Heart right ventricle (tissue), 16 donors: Measurements from ENCODE around the gene FASN. TPM values are rescaled to one million over a fixed set of nuclear protein-coding genes. Genes with fewer than 3 reads are reported as not detected.
"Not testable (repeated sequence)": the region's sequence is repeated elsewhere in the genome, so short reads cannot be mapped to it uniquely, and the experiment has no call there.

Source experiments
- ATAC-seq, 8 donors: fragments of 200-7000 bp; cut with Tn5 transposase; one replicate each; pipeline ENCODE4 v1.9.1; 2020; ENCODE audit warnings: mild to moderate bottlenecking in 8 of 8, moderate library complexity in 8 of 8, moderate number of reproducible peaks in 1 of 8
- DNase-seq, 2 donors: peaks; one replicate each; pipeline ENCODE4 v3.0.0-alpha.2; 2020
- H3K27ac ChIP-seq, 10 donors: fragments of 200-600 bp; sonication (generic) in 2 of 10; one replicate each; pipeline versions ENCODE4 v1.5.0 to v1.8.0; 2020 to 2022; ENCODE audit warnings: mild to moderate bottlenecking in 3 of 10
- H3K27me3 ChIP-seq, 7 donors: fragments of 200-600 bp; one replicate each; pipeline ENCODE4 v1.8.0; 2021 to 2022; ENCODE audit warnings: mild to moderate bottlenecking in 2 of 7
- H3K36me3 ChIP-seq, 9 donors: fragments of 200-600 bp; sonication (generic) in 1 of 9; one replicate each; pipeline versions ENCODE4 v1.5.0 to v1.8.0; 2020 to 2022; ENCODE audit warnings: mild to moderate bottlenecking in 2 of 9
- H3K4me1 ChIP-seq, 9 donors: fragments of 200-600 bp; sonication (generic) in 1 of 9; one replicate each; pipeline versions ENCODE4 v1.5.0 to v1.8.0; 2020 to 2022; ENCODE audit warnings: mild to moderate bottlenecking in 4 of 9
- H3K4me3 ChIP-seq, 10 donors: fragments of 200-600 bp; sonication (generic) in 2 of 10; one replicate each; pipeline versions ENCODE4 v1.5.0 to v1.8.0; 2020 to 2022; ENCODE audit warnings: mild to moderate bottlenecking in 7 of 10, moderate library complexity in 2 of 10
- H3K9me3 ChIP-seq, 11 donors: fragments of 200-600 bp in 10 of 11; sonication (generic) in 2 of 11; one replicate each; pipeline versions ENCODE4 v1.5.0 to v1.8.0; 2013 to 2022; ENCODE audit warnings: mild to moderate bottlenecking in 2 of 11, control low read depth in 1 of 11, moderate library complexity in 1 of 11
- WGBS, 2 donors: extraction: QIAGEN DNeasy Blood & Tissue Kit; methylation state at CpG; one replicate each; pipeline ENCODE4 v1.1.7; 2013; ENCODE audit warnings: inconsistent platforms in 1 of 2; 5-methylcytosine and 5-hydroxymethylcytosine counted together
- intact Hi-C, 10 donors: fragments of 100-400 bp; cut with DNase I; formaldehyde crosslinking; loops; one replicate each; pipeline versions ENCODE4 v1.11.1 to v1.14.2; 2022
- polyA plus RNA-seq, 2 donors: library from polyadenylated mRNA; stranded (reverse); fragments of 200-250 nt; gene quantifications; one replicate each; pipeline ENCODE4 v1.2.3, GENCODE V29; 2013
- total RNA-seq, 10 donors: library from RNA; stranded (reverse); fragmentation: NEBNext Ultra II Directional in 3 of 10; extraction: Animal tissue kit (Norgen Biotek cat#: 25700) in 3 of 10; gene quantifications; one replicate each; pipeline versions ENCODE4 v1.2.1 to v1.2.4, GENCODE V29; 2021 to 2023
- TF ChIP-seq, protein P1 (sequence below), 9 donors: fragments of 200-600 bp; sonication (generic) in 2 of 9; IDR thresholded peaks; one replicate each; pipeline versions ENCODE4 v1.5.0 to v1.8.0; 2021 to 2022; ENCODE audit warnings: antibody characterized with exemption in 9 of 9, mild to moderate bottlenecking in 5 of 9, moderate library complexity in 1 of 9
- donor health status: Arrhythmogenic right ventricular cardiomyopathy.
- donor health status: ischemic (EF 13 %, LVEDD 7.1; RV severe dilation, severe dysfunction).
- donor health status: healthy with polysubstance abuse.
- donor health status: DM: no; HTN: yes; CAD: no.
- donor health status: DM: no; HTN: no; CAD: no.
- donor health status: ischemic (EF 25% LVEDD 6.9; RV normal size, moderate dysfunction).
- donor health status: ischemic (EF 25% LVEDD 5.7; RV mildly dilated, moderate dysfunction).
- donor health status: healthy.
- donor health status: DM: yes; HTN: yes; CAD: no.
- donor health status: Ischemic cardiomyopathy.
- donor health status: ischemic (EF 35%, LVEDD 5.7; RV mildly dilated, moderate dysfunction).
- donor health status: nonischemic (EF 11% LVEDD 7.7; RV severe dilation, severe dysfunction).
- donor health status: DM: yes; HTN: yes; CAD: no.
- donor health status: PGD.
- donor health status: ischemic (EF 29% LVEDD 5.4; RV normal size, mild dysfunction).
- donor health status: nonischemic (EF 23%, LVEDD 6.1; RV moderate dilation, normal function).

FASN gene
- total and polyA plus RNA-seq, 12 donors: 9.0 to 62.4 (median 20.4) TPM

DNA sequence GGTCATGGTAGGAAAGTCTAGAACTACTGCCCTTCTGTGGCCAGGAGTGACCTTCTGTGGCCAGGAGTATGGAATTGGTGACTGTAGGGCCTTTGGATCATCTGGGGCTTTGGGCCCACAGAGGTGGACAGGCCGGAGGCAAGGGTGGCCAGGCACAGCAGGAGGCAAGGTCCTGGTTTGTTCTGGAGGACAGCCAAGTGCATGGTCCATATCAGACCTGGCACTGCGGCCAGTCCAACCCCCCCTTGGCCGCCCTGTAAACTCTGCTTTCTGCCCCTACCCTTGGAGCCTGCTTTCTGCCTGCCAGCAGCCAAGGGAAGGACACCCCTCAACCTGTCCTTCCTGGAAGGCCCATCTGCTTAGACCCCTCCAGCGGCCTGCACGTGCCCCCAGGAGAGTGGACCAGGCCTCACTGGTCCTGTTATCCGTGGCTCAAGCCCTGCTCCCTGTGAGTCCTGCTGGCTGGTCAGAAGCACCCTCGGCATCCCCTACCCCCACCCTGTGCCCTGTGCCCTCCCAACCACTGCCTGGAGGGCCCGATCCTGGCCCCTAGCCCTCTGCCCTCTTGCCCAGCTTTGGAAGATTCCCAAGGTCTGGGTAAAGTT lies 58.2 kb downstream of the FASN start:
- no peak for DNase-seq
- no peak overlapping the region for H3K4me3 ChIP-seq
- no peak overlapping the region for H3K27ac ChIP-seq
- intact Hi-C loops: loop anchor here in 4 of 10 donors (5.0 to 10.0 kb wide), 3 partner anchors 58 to 285 kb away; partner anchors contain the start of gene FASN (in 2 of the 4)
- peaks cover 4 to 22% (median 18%) of the 10 kb centered on the region in 9 donors for H3K4me1 ChIP-seq
- WGBS, 2 donors: 83 to 89% methylated on average over 8 of the region's 8 CpGs
- no peak for ATAC-seq
- TF ChIP-seq, protein P1, sequence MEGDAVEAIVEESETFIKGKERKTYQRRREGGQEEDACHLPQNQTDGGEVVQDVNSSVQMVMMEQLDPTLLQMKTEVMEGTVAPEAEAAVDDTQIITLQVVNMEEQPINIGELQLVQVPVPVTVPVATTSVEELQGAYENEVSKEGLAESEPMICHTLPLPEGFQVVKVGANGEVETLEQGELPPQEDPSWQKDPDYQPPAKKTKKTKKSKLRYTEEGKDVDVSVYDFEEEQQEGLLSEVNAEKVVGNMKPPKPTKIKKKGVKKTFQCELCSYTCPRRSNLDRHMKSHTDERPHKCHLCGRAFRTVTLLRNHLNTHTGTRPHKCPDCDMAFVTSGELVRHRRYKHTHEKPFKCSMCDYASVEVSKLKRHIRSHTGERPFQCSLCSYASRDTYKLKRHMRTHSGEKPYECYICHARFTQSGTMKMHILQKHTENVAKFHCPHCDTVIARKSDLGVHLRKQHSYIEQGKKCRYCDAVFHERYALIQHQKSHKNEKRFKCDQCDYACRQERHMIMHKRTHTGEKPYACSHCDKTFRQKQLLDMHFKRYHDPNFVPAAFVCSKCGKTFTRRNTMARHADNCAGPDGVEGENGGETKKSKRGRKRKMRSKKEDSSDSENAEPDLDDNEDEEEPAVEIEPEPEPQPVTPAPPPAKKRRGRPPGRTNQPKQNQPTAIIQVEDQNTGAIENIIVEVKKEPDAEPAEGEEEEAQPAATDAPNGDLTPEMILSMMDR (IDR thresholded peaks at IDR 0.05): no peak
- no peaks in the 10 kb centered on the region for H3K9me3 ChIP-seq
- H3K27me3 ChIP-seq: no peaks in the 10 kb centered on the region
- H3K36me3 ChIP-seq: peaks cover 0 to 9% (median 0%) of the 10 kb centered on the region in 9 donors

DNA sequence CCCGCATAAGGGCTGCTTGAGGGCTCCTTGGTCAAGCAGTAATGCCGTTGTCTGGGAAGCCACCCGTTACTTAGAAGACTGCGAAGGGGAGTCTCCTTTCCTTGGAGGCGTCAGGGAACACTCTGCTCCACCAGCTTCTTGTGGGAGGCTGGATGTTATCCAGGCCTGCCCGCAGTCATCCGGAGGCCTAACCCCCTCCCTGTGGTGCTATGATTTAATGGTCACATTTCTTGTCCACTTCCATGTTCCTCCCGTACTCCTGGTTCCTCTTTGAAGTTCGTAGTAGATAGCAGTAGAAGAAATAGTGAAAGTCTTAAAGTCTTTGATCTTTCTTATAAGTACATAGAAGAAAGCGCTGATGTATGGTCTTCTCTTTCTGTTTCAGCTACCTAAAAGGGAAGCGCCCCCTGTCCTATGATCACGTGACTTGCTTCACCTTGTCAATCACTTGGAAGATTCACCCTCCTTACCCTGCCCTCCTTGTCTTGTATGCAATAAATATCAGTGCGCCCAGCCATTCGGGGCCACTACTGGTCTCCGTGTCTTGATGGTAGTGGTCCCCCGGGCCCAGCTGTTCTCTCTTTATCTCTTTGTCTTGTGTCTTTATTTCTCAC lies 59.1 kb downstream of the FASN start:
- intact Hi-C loops: loop anchor here in 3 of 10 donors (5.0 to 10.0 kb wide), 2 partner anchors 58 to 286 kb away; partner anchors contain the start of gene FASN (in 2 of the 3)
- H3K4me1 ChIP-seq: peaks cover 4 to 22% (median 18%) of the 10 kb centered on the region in 9 donors
- ATAC-seq, H3K9me3 ChIP-seq, DNase-seq, H3K27ac ChIP-seq, H3K36me3 ChIP-seq, H3K4me3 ChIP-seq, H3K27me3 ChIP-seq: not testable (repeated sequence)
- WGBS, 2 donors: 86 to 91% methylated on average over 16 of the region's 16 CpGs

DNA sequence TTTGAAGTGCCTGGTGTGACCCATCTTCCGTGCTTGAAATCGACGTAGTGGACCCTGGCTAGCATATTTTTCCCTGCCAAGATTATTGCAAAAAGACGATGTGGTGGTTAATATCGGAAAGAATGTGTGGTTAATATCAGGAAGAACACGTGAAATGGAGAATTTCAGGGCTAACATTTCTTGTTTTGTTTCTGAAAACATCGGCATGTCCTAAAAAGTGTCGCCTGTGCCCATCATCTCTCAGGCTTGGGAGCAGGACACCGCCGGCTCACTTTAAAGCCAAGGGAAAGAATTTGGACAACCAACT lies 60.2 kb downstream of the FASN start:
- DNase-seq (no peak), ATAC-seq (no peak)
- Histone ChIP-seq H3K4me1 (peaks cover 4 to 22% (median 18%) of the 10 kb centered on the region in 9 donors), H3K27me3 (no peaks in the 10 kb centered on the region), H3K36me3 (peaks cover 0 to 9% (median 0%) of the 10 kb centered on the region in 9 donors), H3K27ac (peak overlapping the region in 9 of 10 donors; percentile 91 to 97 (median 94)), H3K9me3 (no peaks in the 10 kb centered on the region), H3K4me3 (peak overlapping the region in 9 of 10 donors; percentile 58 to 82 (median 73))
- TF ChIP-seq, protein P1 (IDR thresholded peaks at IDR 0.05): no peak
- intact Hi-C loops: loop anchor here in 3 of 10 donors (1.0 to 10.0 kb wide), 3 partner anchors 59 to 287 kb away; partner anchors contain the start of gene FASN (in 3 of the 3)
- 10 to 13% methylated on average over 10 of the region's 10 CpGs for WGBS, 2 donors

DNA sequence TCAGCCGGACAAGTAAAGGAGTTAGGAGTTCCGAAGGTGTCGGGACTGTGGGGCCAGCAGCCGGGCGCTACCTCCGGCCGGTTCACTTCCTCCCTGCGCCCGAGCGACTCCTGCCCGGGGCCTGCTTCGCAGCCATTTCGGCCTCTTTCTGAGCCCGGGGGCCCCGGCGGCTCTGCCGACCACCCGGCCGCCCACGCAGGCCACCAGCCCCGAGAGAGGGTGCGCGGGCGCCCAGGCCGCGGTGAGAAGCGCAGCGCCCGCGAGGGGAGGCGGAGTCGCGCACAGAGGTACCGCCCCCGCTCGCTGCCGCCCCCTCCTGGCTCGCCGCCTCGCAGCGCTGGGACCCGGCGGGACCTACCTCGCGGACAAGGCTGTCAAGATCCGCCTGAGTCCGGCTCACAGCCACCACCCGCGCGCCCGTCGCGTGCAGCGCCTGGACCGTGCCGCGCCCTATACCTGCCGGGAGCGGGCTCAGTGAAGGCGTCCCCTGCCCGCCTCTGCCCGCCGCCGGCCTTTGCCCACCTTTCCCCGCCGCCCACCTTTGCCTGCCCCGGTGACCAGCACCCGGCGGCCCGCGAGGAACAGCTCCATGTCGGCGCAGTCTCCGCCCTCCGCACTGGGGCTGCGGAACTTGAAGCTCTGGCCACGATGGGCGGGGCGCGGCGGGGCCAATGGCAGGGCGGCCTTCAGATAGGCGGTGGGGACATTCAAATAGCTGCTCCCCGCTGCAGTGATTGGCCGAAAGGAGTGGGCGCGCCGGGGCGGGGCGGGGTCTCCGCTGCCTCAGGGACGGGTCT lies 60.7 kb downstream of the FASN start, which contains the start of gene DCXR:
Gene DCXR, minus strand, starts transcription at position 606 of the 797 bp plus-strand sequence. Its CDS starts 15 bp downstream, at position 591.
- DNase-seq (peak; percentile 97 to 98), ATAC-seq (peak; percentile 95 to 99 (median 98))
- Histone ChIP-seq H3K9me3 (no peaks in the 10 kb centered on the region), H3K27me3 (peaks cover 0 to 5% (median 2%) of the 10 kb centered on the region in 7 donors), H3K36me3 (peaks cover 0 to 9% (median 0%) of the 10 kb centered on the region in 9 donors), H3K4me1 (peaks cover 4 to 24% (median 18%) of the 10 kb centered on the region in 9 donors), H3K4me3 (peak within 1 kb of the TSS; percentile 58 to 82 (median 72)), H3K27ac (peak within 1 kb of the TSS; percentile 90 to 97 (median 94))
- TF ChIP-seq, protein P1 (IDR thresholded peaks at IDR 0.05): peak; percentile 68 to 94 (median 86)
- intact Hi-C loops: loop anchor here in 3 of 10 donors (1.0 to 10.0 kb wide), 3 partner anchors 60 to 288 kb away; partner anchors contain the start of gene FASN (in 3 of the 3)
- WGBS, 2 donors: 0 to 1% methylated on average over 81 to 92 of the region's 92 CpGs
